Measurements from ENCODE around the gene KRTAP10-3. TPM values are rescaled to one million over a fixed set of nuclear protein-coding genes. Genes with fewer than 3 reads are reported as not detected.
"Not testable (repeated sequence)": the region's sequence is repeated elsewhere in the genome, so short reads cannot be mapped to it uniquely, and the experiment has no call there.

The KRTAP10-3 gene
- total RNA-seq, 1 donor from 2014 or later = not detected

DNA sequence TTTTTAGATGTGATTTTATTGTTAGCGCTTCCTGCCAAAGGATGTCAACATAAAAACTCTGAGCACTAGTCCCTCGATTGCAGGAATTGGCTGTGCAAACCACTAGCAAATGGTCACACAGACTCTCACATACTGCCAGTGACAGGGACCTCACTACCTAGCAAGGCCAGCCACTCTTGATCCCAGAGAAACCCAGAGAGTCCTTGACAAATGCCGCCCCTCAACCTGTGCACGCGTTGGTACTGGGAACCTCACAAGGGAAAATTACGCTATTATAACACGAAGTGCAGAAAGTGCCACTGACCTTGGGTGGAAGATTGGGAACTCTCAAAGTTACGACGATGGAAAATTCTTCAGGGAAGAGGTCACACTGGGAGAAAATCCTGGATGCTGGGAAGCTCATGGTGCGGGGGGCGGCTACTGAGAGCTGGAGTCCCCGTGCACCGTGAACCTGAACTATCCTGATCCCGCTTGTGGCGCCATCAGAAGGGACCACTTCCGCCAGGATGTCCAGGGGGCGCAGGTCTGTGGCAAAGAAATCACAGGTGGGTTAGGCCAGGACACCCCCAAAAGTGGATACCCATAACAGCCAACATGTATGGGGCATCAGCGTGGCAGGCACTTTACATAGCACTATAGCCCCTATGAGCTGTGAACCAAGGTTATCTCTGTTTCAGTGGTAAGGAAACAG lies 9.0 kb upstream of the KRTAP10-3 start:
- no peaks in the 10 kb centered on the region for H3K4me1 Mint-ChIP-seq (ENCODE audit: low read depth)
- no peak overlapping the region for H3K27ac Mint-ChIP-seq (ENCODE audit: unreplicated experiment)
- no peak for DNase-seq (ENCODE audit: low spot score)
- H3K4me3 Mint-ChIP-seq (ENCODE audit: unreplicated experiment) = no peak overlapping the region
- TF ChIP-seq, protein P1, sequence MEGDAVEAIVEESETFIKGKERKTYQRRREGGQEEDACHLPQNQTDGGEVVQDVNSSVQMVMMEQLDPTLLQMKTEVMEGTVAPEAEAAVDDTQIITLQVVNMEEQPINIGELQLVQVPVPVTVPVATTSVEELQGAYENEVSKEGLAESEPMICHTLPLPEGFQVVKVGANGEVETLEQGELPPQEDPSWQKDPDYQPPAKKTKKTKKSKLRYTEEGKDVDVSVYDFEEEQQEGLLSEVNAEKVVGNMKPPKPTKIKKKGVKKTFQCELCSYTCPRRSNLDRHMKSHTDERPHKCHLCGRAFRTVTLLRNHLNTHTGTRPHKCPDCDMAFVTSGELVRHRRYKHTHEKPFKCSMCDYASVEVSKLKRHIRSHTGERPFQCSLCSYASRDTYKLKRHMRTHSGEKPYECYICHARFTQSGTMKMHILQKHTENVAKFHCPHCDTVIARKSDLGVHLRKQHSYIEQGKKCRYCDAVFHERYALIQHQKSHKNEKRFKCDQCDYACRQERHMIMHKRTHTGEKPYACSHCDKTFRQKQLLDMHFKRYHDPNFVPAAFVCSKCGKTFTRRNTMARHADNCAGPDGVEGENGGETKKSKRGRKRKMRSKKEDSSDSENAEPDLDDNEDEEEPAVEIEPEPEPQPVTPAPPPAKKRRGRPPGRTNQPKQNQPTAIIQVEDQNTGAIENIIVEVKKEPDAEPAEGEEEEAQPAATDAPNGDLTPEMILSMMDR (IDR thresholded peaks at IDR 0.05) = no peak
- H3K9me3 Mint-ChIP-seq (ENCODE audit: low read depth) = peaks cover 27% of the 10 kb centered on the region
- peaks cover 23% of the 10 kb centered on the region for H3K27me3 Mint-ChIP-seq (ENCODE audit: low read depth)
- H3K36me3 Mint-ChIP-seq (ENCODE audit: low read depth) = peaks cover 2% of the 10 kb centered on the region

GRCh38 chr21:44566403-44566802 lies 7.8 kb upstream of the KRTAP10-3 start:
- Mint-ChIP-seq H3K36me3 (ENCODE audit: low read depth) (peaks cover 5% of the 10 kb centered on the region), H3K27ac (ENCODE audit: unreplicated experiment) (no peak overlapping the region), H3K4me3 (ENCODE audit: unreplicated experiment) (no peak overlapping the region), H3K4me1 (ENCODE audit: low read depth) (no peaks in the 10 kb centered on the region), H3K9me3 (ENCODE audit: low read depth) (peaks cover 30% of the 10 kb centered on the region), H3K27me3 (ENCODE audit: low read depth) (peaks cover 33% of the 10 kb centered on the region)
- TF ChIP-seq, protein P1 (IDR thresholded peaks at IDR 0.05) = no peak
- DNase-seq (ENCODE audit: low spot score) = no peak

- H3K36me3 Mint-ChIP-seq (ENCODE audit: low read depth) = peaks cover 10% of the 10 kb centered on the region
- no peaks in the 10 kb centered on the region for H3K4me1 Mint-ChIP-seq (ENCODE audit: low read depth)
- peaks cover 39% of the 10 kb centered on the region for H3K27me3 Mint-ChIP-seq (ENCODE audit: low read depth)
- H3K27ac Mint-ChIP-seq (ENCODE audit: unreplicated experiment) = no peak overlapping the region
- H3K4me3 Mint-ChIP-seq (ENCODE audit: unreplicated experiment) = no peak overlapping the region
- TF ChIP-seq, protein P1 (IDR thresholded peaks at IDR 0.05) = no peak
- peaks cover 27% of the 10 kb centered on the region for H3K9me3 Mint-ChIP-seq (ENCODE audit: low read depth)
- DNase-seq (ENCODE audit: low spot score) = no peak
Observed at GRCh38 chr21:44564886-44565598, 6.4 kb upstream of the KRTAP10-3 start.

GRCh38 chr21:44564099-44564498 lies 5.5 kb upstream of the KRTAP10-3 start:
- Mint-ChIP-seq H3K27ac (ENCODE audit: unreplicated experiment) (no peak overlapping the region), H3K4me1 (ENCODE audit: low read depth) (no peaks in the 10 kb centered on the region), H3K9me3 (ENCODE audit: low read depth) (peaks cover 30% of the 10 kb centered on the region), H3K27me3 (ENCODE audit: low read depth) (peaks cover 43% of the 10 kb centered on the region), H3K36me3 (ENCODE audit: low read depth) (peaks cover 11% of the 10 kb centered on the region), H3K4me3 (ENCODE audit: unreplicated experiment) (no peak overlapping the region)
- TF ChIP-seq, protein P1 (IDR thresholded peaks at IDR 0.05) = no peak
- DNase-seq (ENCODE audit: low spot score) = no peak

DNA sequence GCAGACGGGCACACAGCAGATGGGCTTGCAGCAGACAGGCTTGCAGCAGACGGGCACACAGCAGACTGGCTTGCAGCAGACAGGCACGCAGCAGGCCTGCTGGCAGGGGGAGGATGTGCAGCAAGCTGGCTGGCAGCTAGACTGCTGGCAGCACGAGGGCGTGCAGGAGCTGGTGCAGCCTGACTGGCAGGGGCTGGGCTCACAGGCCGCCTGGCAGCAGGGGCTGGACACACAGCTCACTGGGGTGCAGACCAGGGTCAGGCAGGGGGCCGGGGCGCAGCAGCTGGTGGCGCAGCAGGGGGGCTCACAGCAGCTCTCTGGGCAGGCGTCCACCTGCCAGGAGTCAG lies 293 bp downstream of the KRTAP10-3 start:
- H3K27me3 Mint-ChIP-seq (ENCODE audit: low read depth) = peaks cover 44% of the 10 kb centered on the region
- H3K4me3 Mint-ChIP-seq (ENCODE audit: unreplicated experiment); DNase-seq (ENCODE audit: low spot score); H3K27ac Mint-ChIP-seq (ENCODE audit: unreplicated experiment); H3K4me1 Mint-ChIP-seq (ENCODE audit: low read depth): not testable (repeated sequence)
- peaks cover 24% of the 10 kb centered on the region for H3K9me3 Mint-ChIP-seq (ENCODE audit: low read depth)
- H3K36me3 Mint-ChIP-seq (ENCODE audit: low read depth) = peaks cover 11% of the 10 kb centered on the region
